ENCODE measurements around the gene CUX1. TPM values are rescaled to one million over a fixed set of nuclear protein-coding genes. Genes with fewer than 3 reads are reported as not detected.
A peak's percentile ranks its signal among the peaks of the same experiment; 100 is the strongest.
"Not testable (repeated sequence)": the region's sequence is repeated elsewhere in the genome, so short reads cannot be mapped to it uniquely, and the experiment has no call there.

CUX1 gene
- total RNA-seq, 1 experiment from 2014 or later, result 39.6 TPM

- H3K27ac ChIP-seq (ENCODE audit: low read length), result peak overlapping the region; percentile 39
- intact Hi-C loops (cut with micrococcal nuclease), result no loop called here
- no peak overlapping the region for H3K9ac ChIP-seq (ENCODE audit: low read length)
- no peaks in the 10 kb centered on the region for H3K79me2 ChIP-seq (ENCODE audit: low read length)
- DNase-seq (peak; percentile 60), ATAC-seq (peak; percentile 35)
- no peak overlapping the region for H3K4me3 ChIP-seq (ENCODE audit: low read length)
- no peak overlapping the region for H3K4me2 ChIP-seq (ENCODE audit: low read length)
- no TSS peak for BruUV-seq (replicated peaks)
- peaks cover 8% of the 10 kb centered on the region for H3K4me1 ChIP-seq (ENCODE audit: insufficient read depth, low read length)
- no peaks in the 10 kb centered on the region for H3K27me3 ChIP-seq (ENCODE audit: low read length)
- H3F3A ChIP-seq (ENCODE audit: low read length, unreplicated experiment), result no peaks in the 10 kb centered on the region
- H2AFZ ChIP-seq (ENCODE audit: low read length), result no peak overlapping the region
- no peaks in the 10 kb centered on the region for H3K9me2 ChIP-seq (replicated peaks; ENCODE audit: low read length)
- ChIA-PET POLR2A (ENCODE audit: unreplicated experiment) (no interaction called here), CTCF (no interaction called here)
- H4K20me1 ChIP-seq (ENCODE audit: low read length), result no peaks in the 10 kb centered on the region
- H3K9me3 ChIP-seq (ENCODE audit: low read length), result no peaks in the 10 kb centered on the region
- no peaks in the 10 kb centered on the region for H3K36me3 ChIP-seq (ENCODE audit: low read depth, low read length)
- no peak for TF ChIP-seq EZH2phosphoT487 (IDR thresholded peaks at IDR 0.05; ENCODE audit: borderline replicate concordance, low read length)
- no peak for TF ChIP-seq CTCF (conservative IDR thresholded peaks at IDR 0.05; ENCODE audit: low read depth, low read length)
- no peak for TF ChIP-seq EZH2 (IDR thresholded peaks at IDR 0.05; ENCODE audit: low read length, unreplicated experiment)
Observed at GRCh38 chr7:102008535-102009262, 191.3 kb downstream of the CUX1 start.

GRCh38 chr7:102009628-102010027, 192.2 kb downstream of the CUX1 start:
- no peak overlapping the region for H2AFZ ChIP-seq (ENCODE audit: low read length)
- no peaks in the 10 kb centered on the region for H3F3A ChIP-seq (ENCODE audit: low read length, unreplicated experiment)
- H3K27me3 ChIP-seq (ENCODE audit: low read length), result no peaks in the 10 kb centered on the region
- ATAC-seq, result no peak
- intact Hi-C loops (cut with micrococcal nuclease), result no loop called here
- no peaks in the 10 kb centered on the region for H3K9me3 ChIP-seq (ENCODE audit: low read length)
- BruUV-seq (replicated peaks), result no TSS peak
- CTCF ChIA-PET, result no interaction called here
- POLR2A ChIA-PET (ENCODE audit: unreplicated experiment), result no interaction called here
- no peaks in the 10 kb centered on the region for H4K20me1 ChIP-seq (ENCODE audit: low read length)
- TF ChIP-seq EZH2phosphoT487 (IDR thresholded peaks at IDR 0.05; ENCODE audit: borderline replicate concordance, low read length) (no peak), EZH2 (IDR thresholded peaks at IDR 0.05; ENCODE audit: low read length, unreplicated experiment) (no peak), CTCF (conservative IDR thresholded peaks at IDR 0.05; ENCODE audit: low read depth, low read length) (no peak)
- H3K9me2 ChIP-seq (replicated peaks; ENCODE audit: low read length), result no peaks in the 10 kb centered on the region
- no peak overlapping the region for H3K9ac ChIP-seq (ENCODE audit: low read length)
- no peak overlapping the region for H3K4me3 ChIP-seq (ENCODE audit: low read length)
- H3K27ac ChIP-seq (ENCODE audit: low read length), result no peak overlapping the region
- no peak overlapping the region for H3K4me2 ChIP-seq (ENCODE audit: low read length)
- H3K4me1 ChIP-seq (ENCODE audit: insufficient read depth, low read length), result peaks cover 8% of the 10 kb centered on the region
- H3K36me3 ChIP-seq (ENCODE audit: low read depth, low read length), result no peaks in the 10 kb centered on the region
- no peak for DNase-seq
- no peaks in the 10 kb centered on the region for H3K79me2 ChIP-seq (ENCODE audit: low read length)

- H2AFZ ChIP-seq (ENCODE audit: low read length); H3K36me3 ChIP-seq (ENCODE audit: low read depth, low read length); H3K4me1 ChIP-seq (ENCODE audit: insufficient read depth, low read length); CTCF ChIA-PET; H3K79me2 ChIP-seq (ENCODE audit: low read length); ATAC-seq; intact Hi-C loops (cut with micrococcal nuclease); H3K4me3 ChIP-seq (ENCODE audit: low read length); POLR2A ChIA-PET (ENCODE audit: unreplicated experiment); H3K9me3 ChIP-seq (ENCODE audit: low read length); H3K27ac ChIP-seq (ENCODE audit: low read length); H3K27me3 ChIP-seq (ENCODE audit: low read length); DNase-seq; H3K9me2 ChIP-seq (replicated peaks; ENCODE audit: low read length); BruUV-seq (replicated peaks); H3K9ac ChIP-seq (ENCODE audit: low read length); H3K4me2 ChIP-seq (ENCODE audit: low read length); H4K20me1 ChIP-seq (ENCODE audit: low read length); H3F3A ChIP-seq (ENCODE audit: low read length, unreplicated experiment): not testable (repeated sequence)
Observed at GRCh38 chr7:102012112-102012830, 194.8 kb downstream of the CUX1 start.
